Measurements from ENCODE around the gene OR10H3.
"Not testable (repeated sequence)": the region's sequence is repeated elsewhere in the genome, so short reads cannot be mapped to it uniquely, and the experiment has no call there.

The OR10H3 gene

GRCh38 chr19:15779756-15780476, 42.1 kb downstream of the OR10H3 start:
- no peak for DNase-seq

DNA sequence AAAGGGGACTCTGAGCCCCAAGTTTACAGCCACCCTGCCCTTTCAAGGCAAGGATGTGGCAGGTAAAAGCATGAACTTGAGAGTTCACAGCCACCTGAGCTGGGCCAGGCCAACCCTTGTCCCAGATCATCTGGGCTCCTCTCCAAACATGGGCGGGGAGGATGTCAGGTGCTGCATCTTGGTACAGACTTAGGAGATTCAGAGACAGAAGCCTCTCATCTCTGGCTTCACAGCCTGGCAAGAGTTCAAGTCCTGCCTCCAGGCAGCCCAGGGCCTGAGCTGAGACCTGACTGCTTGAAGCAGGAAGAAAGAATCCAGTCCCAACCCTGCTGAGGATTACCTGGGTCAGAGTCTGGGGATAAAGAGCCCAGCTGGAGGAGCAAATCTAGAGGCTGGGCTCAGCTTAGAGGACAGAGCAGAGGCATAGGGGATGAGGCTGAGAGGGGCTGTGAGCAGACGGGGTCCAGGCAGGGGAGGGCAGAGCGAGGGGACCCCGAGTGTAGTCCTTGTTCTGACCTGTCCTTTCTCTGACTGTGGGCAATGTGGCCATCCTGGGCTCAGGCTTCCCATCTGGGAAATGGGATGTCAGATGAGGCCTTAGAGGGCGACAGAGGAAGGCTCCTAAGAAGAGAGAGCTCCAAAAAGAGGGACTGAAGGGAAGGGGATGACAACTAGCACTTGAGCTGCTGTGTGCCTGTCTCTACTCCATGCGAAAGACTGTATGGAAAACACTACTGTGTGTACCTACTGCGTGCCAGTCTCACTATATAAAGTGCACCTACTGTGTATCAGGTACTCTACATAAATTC, 43.0 kb downstream of the OR10H3 start:
- DNase-seq, result no peak

GRCh38 chr19:15781661-15782060, 43.9 kb downstream of the OR10H3 start:
- DNase-seq, result no peak

DNA sequence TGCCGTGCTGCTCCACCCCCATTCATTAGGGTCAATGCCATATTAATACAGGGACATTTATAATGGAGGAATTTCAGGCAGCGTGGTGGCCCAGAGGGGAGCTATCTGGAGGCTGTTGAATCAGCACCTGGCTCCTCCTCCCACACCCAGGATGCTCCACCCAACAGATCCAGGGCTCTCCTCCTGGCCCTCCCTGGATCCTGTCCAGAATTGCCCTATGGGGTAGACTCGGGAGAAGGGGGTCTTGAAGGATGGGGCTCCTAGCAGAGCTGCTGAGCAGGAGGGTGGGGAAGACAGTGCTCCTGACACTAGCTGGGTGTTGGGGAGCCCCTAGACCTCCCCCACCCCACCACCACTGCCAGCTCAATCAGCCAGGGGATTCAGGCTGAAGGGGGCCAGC, 44.4 kb downstream of the OR10H3 start:
- DNase-seq, result no peak

DNA sequence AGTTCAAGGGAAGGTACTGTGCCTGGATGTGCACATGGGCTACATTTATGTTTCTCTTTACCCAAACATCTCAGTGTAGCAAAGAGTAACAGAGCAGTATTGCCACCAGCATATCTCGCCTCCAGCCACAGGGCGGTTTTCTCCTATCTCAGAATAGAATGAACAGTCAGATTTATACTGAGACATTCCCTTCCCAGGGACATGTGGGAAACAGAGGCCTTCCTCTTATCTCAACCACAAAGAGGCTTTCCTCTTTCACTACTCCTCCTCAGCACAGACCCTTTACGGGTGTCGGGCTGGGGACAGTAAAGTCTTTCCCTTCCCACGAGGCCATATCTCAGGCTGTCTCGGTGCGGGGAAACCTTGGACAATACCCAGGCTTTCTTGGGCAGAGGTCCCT, 45.1 kb downstream of the OR10H3 start:
- DNase-seq, result not testable (repeated sequence)

- DNase-seq, result no peak
Observed at GRCh38 chr19:15787611-15788155, 49.9 kb downstream of the OR10H3 start, which contains the start of gene OR10H5. Gene OR10H5 (plus strand): TSS chr19:15787661. CDS start chr19:15794049, 6,388 bp downstream.

DNA sequence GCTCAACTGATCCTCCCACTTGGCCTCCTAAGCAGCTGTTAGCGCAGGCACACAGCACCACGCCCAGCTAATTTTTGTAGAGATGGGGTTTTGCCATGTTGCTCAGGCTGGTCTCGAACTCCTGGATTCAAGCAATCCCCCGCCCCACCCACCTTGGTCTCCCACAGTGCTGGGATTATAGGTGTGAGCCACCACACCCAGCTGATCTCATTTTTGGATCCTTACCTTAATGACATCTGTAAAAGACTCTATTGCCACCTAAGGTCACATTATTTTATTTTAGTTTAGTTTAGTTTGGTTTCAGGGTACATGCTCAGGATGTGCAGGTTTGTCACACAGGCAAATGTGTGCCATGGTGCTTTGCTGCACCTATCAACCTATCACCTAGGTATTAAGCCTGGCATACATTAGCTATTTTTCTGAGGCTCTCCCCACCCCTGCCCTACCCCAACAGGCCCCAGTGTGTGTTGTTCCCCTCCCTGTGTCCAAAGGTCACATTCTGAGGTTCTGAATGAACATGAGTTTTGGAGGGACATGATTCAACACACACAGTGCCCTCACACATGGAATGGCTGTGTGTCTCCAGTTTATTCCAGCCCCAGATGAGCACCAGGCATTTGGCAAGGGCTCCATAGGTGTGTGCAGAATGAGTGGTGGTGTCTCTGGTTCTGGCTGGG, 50.9 kb downstream of the OR10H3 start:
- no peak for DNase-seq

DNA sequence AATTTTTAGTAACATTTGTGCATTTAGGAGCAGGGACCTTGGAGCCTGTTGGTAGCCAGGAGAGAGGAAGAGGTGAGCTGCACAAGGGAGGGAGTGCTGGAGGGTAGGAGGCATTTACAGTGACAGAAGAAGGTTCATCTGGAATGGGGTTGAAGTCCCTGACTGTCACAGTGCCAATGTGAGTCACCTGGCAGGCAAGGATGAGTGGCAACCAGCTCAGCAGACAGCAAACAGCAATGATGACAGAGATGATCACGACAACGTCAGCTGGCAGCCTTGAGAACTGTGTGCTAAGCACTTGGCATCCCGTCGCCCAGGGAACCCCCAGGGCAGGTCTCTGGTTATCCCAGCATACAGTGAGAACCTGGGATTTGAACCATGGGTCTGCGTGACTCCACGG, 52.3 kb downstream of the OR10H3 start:
- no peak for DNase-seq

All from NK-92 treated with Interleukin-12 subunit alpha and Interleukin-12 subunit beta, amount 100 ng/mL, for 24 hours (cell line).